GM18867 (cell line): ENCODE data around the gene NYAP1.
"Not testable (repeated sequence)": the region's sequence is repeated elsewhere in the genome, so short reads cannot be mapped to it uniquely, and the experiment has no call there.

Experiments
- ATAC-seq: cut with Tn5 transposase; IDR thresholded peaks from one replicate; pipeline ENCODE4 v1.9.1; 2021; ENCODE audit warnings: mild to moderate bottlenecking, moderate library complexity; ENCODE audit not compliant: unreplicated experiment

The NYAP1 gene

GRCh38 chr7:100483722-100484672, at the start of gene NYAP1:
NYAP1 (plus strand) TSS chr7:100483927; CDS start chr7:100485312, 1,385 bp downstream.
- ATAC-seq, result peak; percentile 16

GRCh38 chr7:100434297-100435144, 49.2 kb upstream of the NYAP1 start:
- ATAC-seq, result no peak

GRCh38 chr7:100435401-100436304, 48.1 kb upstream of the NYAP1 start:
- peak; percentile 28 for ATAC-seq

DNA sequence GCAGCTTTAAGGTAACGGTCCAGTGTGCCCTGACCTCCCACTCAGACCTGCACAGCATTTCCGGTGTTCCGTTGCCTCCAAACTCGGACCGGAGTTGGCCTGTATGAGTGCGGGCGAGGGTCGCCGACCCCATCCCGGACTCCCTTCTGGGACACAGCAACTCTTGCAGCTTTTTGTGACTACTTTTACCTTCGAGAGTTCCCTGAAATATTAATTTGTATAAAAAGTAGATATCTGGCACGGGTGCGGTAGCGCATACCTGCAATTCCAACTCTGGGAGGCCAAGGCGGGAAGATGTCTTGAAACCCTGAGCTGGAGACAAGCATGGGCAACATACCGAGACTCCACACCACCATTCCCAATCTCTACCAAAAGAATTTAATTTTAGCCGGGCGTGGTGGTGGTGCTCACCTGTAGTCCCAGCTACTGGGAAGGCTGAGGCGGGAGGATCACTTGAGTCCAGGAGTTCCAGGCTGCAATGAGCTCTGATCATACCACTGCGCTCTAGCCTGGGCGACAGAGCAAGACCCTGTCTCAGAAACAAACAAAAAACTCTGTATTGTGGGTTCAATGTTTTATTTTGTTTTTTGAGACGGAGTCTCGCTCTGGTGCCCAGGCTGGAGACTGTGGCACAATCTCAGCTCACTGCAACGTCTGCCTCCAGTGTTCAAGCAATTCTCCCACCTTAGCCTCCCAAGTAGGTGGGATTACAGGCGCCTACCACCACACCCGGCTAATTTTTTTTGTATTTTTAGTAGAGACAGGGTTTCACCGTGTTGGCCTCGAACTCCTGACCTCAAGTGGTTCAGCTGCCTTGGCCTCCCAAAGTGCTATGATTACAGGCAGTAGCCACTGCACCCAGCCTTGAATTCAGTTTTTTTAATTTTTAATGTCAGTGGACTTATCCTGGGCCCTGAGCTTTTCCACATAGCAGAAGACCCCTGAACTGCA, 46.3 kb upstream of the NYAP1 start:
- ATAC-seq, result no peak

- no peak for ATAC-seq
These were observed 45.6 kb upstream of the NYAP1 start for GRCh38 chr7:100438172-100438571.

- ATAC-seq, result not testable (repeated sequence)
These were observed 45.0 kb upstream of the NYAP1 start for GRCh38 chr7:100438731-100439130.

DNA sequence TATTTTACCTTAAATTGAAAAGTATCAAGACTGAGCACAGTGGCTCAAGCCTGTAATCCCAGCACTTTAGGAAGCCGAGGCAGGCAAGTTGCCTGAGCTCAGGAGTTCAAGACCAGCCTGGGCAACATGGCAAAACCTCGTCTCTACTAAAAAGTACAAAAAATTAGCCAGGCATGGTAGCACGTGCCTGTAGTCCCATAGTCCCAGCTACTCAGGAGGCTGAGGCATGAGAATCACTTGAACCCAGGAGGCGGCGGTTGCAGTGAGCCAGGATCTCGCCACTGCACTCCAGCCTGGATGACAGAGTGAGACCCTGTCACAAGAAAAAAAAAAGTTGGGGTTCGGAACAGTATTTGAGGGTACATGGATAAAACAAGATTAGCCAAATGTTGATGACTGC, 44.5 kb upstream of the NYAP1 start:
- not testable (repeated sequence) for ATAC-seq

DNA sequence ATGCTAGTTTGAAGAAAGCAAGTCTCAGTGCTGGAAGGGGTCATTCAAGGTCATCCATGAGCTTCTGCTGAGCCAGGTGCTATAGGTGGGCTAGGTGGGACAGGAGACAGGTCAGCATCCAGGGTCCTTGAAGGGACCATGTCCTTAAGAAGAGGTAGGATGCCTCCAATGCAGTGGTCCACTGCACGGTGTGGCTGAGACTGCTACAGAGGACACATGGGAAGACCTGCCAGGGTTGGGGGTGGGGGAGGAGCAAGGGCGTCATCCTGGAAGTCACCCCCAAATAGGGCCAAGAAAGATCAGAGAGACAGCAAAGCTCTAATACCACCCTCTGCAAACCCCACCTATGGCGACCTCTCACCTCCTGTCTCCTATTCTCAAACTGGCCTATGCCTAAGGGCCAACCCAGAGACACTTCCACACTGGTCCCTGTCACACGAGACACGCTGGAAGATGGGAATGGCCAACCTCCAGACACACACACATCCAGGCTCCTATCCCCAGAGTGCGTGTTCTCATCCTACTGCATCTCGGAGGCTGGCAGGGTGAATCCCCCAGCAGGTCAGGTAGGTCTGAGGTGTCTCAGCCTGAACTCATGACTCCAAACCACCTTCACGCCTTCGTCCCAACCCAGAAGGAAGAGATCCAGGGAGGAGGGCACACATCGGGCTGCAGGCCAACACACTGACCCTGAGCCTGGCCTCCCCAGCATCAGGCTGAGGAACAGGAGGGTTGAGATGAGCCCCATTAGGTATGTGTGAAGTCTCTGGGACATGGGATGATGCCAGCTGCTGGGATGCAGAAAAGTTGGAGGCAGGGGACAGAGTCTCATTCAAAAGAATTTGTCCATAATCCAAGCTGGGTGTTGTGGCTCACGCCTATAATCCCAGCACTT, 41.8 kb upstream of the NYAP1 start:
- no peak for ATAC-seq

DNA sequence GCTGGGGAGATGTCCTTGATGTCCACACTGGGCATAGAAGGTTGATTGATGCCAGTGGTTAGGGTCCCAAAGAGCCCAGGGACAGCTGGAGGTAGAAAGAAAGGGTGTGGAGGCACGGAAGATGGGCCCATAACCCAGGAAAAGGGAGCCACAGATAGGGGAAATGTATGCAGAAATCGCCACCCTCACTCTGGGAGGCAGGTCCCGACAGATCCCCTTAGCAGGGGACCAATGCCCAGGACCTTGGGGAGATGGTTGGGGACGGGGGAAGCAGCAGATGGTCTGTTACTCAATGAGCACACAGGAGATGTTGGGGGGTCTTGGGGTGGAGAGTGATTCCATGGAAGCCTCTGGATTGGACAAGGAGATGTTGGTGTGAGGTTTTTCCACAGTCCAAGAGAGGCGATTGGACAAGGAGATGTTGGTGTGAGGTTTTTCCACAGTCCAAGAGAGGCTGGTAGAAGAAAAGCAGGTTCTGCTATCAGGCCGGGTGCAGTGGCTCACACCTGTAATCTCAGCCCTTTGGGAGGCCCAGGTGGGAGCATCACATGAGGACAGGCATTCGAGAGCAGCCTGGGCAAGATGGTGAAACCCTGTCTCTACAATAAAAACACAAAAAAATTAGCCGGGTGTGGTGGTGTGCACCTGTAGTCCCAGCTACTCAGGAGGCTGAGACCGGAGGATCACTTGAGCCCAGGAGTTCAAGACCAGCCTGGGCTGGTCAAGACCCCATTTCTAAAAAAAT, 40.5 kb upstream of the NYAP1 start:
- no peak for ATAC-seq

GRCh38 chr7:100444311-100445278, 39.1 kb upstream of the NYAP1 start:
- ATAC-seq, result no peak

DNA sequence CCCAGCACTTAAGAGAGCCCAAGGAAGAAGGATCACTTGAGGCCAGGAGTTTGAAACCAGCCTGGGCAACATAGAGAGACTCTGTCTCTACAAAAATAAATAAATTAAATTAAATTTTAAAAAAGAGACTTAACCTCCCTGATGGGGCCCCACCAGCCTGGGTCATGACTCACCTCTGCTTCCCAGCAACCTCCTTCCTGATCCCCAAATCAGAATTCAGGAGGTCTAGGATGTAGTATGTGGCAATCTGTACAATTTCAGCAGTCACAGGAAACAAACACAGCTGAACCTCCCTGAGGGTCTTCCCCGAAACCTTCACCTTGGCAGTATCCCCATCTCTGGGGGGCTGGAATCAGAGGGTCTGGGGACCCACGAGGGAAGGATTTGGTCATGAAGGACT, 37.7 kb upstream of the NYAP1 start:
- ATAC-seq, result no peak

- not testable (repeated sequence) for ATAC-seq
These were observed 36.4 kb upstream of the NYAP1 start for GRCh38 chr7:100447363-100447762.

GRCh38 chr7:100449190-100449795, 34.4 kb upstream of the NYAP1 start:
- ATAC-seq, result no peak

- ATAC-seq, result no peak
These were observed 31.2 kb upstream of the NYAP1 start for GRCh38 chr7:100452513-100452912.

- not testable (repeated sequence) for ATAC-seq
These were observed 29.9 kb upstream of the NYAP1 start for GRCh38 chr7:100453854-100454253.

- ATAC-seq, result no peak
These were observed 28.5 kb upstream of the NYAP1 start for GRCh38 chr7:100455206-100455605.
